SK-N-MC (cell line): ENCODE measurements around the gene RBMS3.

Source experiments
- EZH2 ChIP-seq: fragments of 200-600 bp; sonication (generic); IDR thresholded peaks from one replicate; pipeline ENCODE4 v1.6.1; 2017; ENCODE audit warnings: antibody characterized with exemption
- FOXP2 ChIP-seq: optimal IDR thresholded peaks from 2 replicates; pipeline ENCODE3; 2011; ENCODE audit warnings: mild to moderate bottlenecking, moderate library complexity; ENCODE audit not compliant: insufficient read depth; ENCODE audit errors: extremely low read length, control extremely low read depth
- POLR2AphosphoS5 ChIP-seq: IDR thresholded peaks from 2 replicates; pipeline ENCODE4 v1.6.1; 2012; ENCODE audit warnings: mild to moderate bottlenecking, low read depth, low read length, borderline replicate concordance

DNA sequence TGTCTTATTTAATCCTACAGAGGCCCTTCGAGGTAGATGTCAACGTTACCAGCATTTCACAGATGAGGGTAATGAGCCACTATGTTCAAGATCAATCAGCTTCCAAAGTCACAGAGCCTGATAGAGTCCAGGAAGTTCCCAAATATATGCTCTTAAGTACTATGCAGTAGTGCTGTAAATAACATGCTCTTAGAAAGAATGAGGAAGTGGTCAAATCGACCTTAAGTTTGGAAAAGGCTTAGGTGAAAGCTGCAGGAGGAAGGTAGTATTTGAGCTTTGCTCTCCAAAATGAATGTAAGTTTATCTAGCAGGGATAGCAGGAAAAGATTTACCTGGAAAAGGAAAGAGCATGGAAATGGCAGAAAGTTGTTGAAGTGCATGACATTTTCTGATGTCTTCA lies 234.0 kb downstream of the RBMS3 start:
- TF ChIP-seq EZH2, result no peak
- no peak for TF ChIP-seq POLR2AphosphoS5
- TF ChIP-seq FOXP2, result no peak
